Measurements from ENCODE around the gene RGL1.

RGL1 gene

GRCh38 chr1:183812686-183813569, 8.0 kb downstream of the RGL1 start (continued):
- no peak for TF ChIP-seq ZNF404 (tag by site-specific recombination; IDR thresholded peaks at IDR 0.05)
- no peak for TF ChIP-seq KLF7 (tag by site-specific recombination; IDR thresholded peaks at IDR 0.05; ENCODE audit: borderline replicate concordance)
- TF ChIP-seq ZXDB (tag by site-specific recombination; IDR thresholded peaks at IDR 0.05) = no peak
- TF ChIP-seq ZNF518A (tag by site-specific recombination; conservative IDR thresholded peaks at IDR 0.05; ENCODE audit: low read depth) = no peak
- no peak for TF ChIP-seq REST (tag by site-specific recombination; IDR thresholded peaks at IDR 0.05)
- no peak for TF ChIP-seq SP2 (tag by site-specific recombination; IDR thresholded peaks at IDR 0.05)
- TF ChIP-seq ZFP37 (tag by site-specific recombination; IDR thresholded peaks at IDR 0.05) = no peak
- TF ChIP-seq ZNF785 (tag by site-specific recombination; IDR thresholded peaks at IDR 0.05) = no peak
- no peak for TF ChIP-seq ZNF24 (tag by site-specific recombination; IDR thresholded peaks at IDR 0.05)

GRCh38 chr1:183814121-183814681, 9.3 kb downstream of the RGL1 start:
- H3K4me1 ChIP-seq (ENCODE audit: control insufficient read depth, insufficient read depth, low read length) = peaks cover 26% of the 10 kb centered on the region
- H3K4me3 ChIP-seq (ENCODE audit: low read depth, low read length) = no peak overlapping the region
- POLR2A ChIA-PET = no interaction called here
- CTCF ChIA-PET = no interaction called here
- TF ChIP-seq ZNF223 (tag by site-specific recombination; IDR thresholded peaks at IDR 0.05) = no peak
- TF ChIP-seq PBX3 (CRISPR knock-in tag; IDR thresholded peaks at IDR 0.05) = no peak
- TF ChIP-seq GLIS2 (tag by site-specific recombination; IDR thresholded peaks at IDR 0.05) = no peak
- TF ChIP-seq PRDM6 (tag by site-specific recombination; IDR thresholded peaks at IDR 0.05) = peak; percentile 73
- no peak for TF ChIP-seq ZNF146 (tag by site-specific recombination; IDR thresholded peaks at IDR 0.05)
- no peak for TF ChIP-seq ZNF184 (tag by site-specific recombination; IDR thresholded peaks at IDR 0.05)
- TF ChIP-seq HIC1 (tag by site-specific recombination; IDR thresholded peaks at IDR 0.05) = no peak
- TF ChIP-seq ZNF391 (tag by site-specific recombination; IDR thresholded peaks at IDR 0.05; ENCODE audit: borderline replicate concordance, low read depth) = no peak
- no peaks in the 10 kb centered on the region for H3K9me3 ChIP-seq (ENCODE audit: control insufficient read depth, insufficient read depth, low read depth, low read length)
- no peaks in the 10 kb centered on the region for H3K36me3 ChIP-seq (ENCODE audit: control insufficient read depth in 2 of 2, insufficient read depth in 1 of 2, low read length in 2 of 2)
- H3K27ac ChIP-seq (ENCODE audit: extremely low read depth, low read depth, low read length) = no peak overlapping the region
